Measurements from ENCODE around the gene CST9L.

The CST9L gene, protein sequence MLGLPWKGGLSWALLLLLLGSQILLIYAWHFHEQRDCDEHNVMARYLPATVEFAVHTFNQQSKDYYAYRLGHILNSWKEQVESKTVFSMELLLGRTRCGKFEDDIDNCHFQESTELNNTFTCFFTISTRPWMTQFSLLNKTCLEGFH

DNA sequence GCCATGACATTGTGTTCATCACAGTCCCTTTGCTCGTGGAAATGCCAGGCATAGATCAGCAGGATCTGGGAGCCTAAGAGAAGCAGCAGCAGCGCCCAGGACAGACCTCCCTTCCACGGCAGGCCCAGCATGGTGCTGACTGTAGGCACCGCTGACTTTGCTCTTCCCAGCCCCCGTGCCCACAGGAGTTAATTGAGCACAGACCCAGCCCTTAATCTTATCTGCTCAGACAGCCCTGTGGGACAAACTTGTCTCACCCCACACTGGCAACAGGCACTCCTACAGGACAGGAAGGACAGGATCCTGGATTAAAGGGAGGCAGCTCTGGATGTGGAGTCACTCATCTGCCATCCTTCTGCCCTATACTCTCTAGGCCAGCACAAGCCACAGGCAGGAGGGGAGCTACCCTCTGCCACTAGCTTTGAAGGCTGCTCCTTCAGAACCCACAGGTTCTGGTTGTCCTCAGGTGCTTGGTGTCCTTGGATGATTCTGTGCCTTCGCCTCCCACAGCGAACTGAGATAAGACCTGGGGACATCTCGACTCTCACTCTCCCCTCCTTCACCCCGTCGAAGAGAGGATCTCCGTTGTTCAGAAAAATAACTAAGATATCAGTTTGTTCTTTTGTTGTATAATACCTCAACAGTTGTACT, at the start of gene CST9L:
CST9L (minus strand) TSS at position 165 of the 651 bp plus-strand sequence; CDS start at position 131, 34 bp downstream.
- FAIRE-seq, result no peak

DNA sequence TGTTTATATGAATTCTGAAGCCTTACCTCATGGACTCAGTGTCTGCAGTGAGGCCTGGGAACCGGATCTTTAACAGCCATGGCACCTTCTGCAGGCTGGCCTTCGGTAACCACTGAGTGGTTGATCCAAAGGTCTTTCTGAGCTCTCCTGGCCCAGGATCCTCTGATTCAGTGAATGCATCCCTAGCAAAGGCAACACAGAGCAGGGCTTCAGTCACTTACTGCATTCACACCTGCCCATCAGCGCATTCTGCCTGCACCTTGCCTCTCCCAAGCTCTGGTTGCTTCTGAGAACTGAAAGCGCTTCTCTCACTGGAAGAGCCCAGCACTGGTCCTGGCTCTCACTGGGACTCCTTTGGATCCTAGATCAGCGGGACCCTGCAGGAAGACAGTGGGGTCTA, 45.9 kb upstream of the CST9L start:
- no peak for FAIRE-seq

GRCh38 chr20:23613676-23614075, 45.4 kb upstream of the CST9L start:
- FAIRE-seq, result no peak

DNA sequence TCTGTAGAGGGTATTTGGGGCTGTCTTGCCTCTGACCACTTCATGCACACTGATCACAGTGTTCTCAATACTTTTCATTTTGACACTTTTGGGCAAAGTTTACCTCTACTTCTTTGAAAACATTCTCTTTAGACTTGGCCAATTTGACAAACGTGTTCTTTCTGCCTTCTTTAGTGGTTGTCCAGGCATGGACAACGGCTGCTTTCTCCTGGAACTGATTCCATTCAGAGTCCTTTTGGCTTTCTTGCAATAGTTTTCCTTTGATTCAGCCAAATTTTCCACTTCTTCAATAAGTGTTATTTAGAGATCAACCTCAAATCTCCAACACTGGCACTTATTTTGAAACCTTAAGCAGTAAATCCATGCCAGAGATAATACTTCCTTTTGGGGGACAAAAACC, 44.1 kb upstream of the CST9L start:
- no peak for FAIRE-seq

DNA sequence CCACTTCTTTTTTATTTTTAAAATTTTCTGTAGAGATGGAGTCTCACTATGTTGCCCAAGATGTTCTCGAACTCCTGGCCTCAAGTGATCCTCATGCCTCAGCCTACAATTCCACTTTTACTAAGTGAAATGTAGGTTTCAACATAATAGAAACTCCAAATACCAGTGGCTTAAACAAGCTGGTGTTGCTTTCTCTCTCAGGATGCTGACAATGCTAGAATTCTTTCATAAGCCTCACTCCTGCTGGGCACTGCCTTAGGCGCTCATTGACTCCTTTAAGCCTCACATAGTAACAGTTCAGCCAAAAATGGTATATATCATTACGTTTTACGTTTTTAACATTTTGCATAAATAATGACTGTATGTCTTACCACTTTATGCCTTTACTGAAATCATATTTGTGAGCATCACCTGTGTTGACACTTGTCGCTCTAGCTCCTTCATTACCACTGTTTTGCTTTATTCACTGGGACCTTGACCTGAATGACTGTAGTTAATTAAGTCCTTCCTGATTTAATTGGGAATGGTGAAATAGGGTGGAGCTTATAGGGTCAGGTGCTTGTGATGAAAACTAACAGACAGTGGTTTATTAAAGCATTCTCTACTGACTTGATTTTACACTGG, 41.3 kb upstream of the CST9L start:
- no peak for FAIRE-seq

DNA sequence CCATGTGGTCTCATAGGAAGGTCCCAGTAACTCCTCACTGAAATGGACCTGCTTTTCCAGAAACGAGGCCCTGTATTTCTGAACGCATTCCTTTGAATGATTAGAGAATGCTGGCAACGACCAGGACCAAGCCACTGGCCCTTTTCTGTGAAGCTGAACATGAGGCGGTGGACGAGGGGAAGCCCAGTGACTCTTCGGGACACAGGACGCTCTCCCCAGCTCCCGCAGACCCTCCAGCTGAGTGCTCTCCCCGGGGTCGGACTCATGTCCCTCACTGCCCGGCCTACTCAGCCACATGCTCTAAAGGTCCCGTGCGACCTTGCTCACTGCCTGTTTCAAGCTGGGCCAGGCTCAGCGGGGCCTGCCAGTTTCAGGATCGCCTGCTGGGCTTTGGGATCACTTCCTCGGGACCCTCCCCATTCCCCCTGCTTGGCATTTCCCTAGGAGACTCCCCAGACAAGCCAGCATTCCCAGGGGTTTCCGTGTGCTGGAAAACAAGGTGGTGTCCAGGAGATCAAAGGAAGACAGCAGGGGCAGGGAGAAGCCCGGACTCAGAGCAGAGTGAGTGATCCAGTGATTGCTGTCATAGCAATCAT, 40.1 kb upstream of the CST9L start:
- no peak for FAIRE-seq

DNA sequence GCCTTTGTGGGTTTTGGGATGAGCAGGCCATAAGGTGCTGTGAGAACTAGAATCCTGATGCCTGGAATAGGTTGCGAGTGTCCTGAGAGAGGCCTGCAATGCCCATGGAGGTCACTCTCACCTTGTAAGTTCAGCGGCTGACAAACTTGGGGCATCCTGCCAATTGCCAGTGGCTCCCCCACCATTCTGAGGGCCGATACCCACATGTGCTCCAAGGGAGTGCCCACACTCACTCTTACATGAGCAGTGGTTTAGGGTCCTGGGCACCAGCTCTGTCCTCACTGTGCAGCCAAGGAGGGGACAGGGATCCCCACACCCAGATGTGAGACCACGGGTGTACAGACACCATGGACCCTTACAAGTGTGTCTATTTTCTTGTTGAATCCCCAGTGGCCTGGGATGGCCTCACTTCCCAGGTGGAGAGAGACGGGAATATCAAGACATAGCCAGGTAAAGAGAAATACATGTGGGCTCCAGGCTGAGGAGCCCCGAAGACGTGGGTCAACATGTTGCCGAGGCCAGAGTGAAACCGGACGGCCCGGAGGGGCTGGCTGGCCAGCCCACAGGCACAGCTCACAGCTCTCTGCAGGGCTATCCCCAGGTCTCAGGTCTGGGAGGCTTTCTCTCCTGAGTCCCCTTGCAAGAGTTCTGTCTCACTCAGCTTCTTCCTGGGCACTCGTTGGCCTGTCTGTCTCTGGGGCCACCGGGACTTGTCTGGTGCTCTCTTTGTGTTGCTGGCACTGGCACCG, 39.4 kb upstream of the CST9L start:
- FAIRE-seq, result no peak

- FAIRE-seq, result no peak
These were observed 38.4 kb upstream of the CST9L start for GRCh38 chr20:23606652-23607049.

GRCh38 chr20:23605867-23606651, 37.8 kb upstream of the CST9L start, which contains the start of gene CST9:
CST9 (minus strand) TSS chr20:23605917; CDS start chr20:23605864, 53 bp downstream.
- FAIRE-seq, result no peak

DNA sequence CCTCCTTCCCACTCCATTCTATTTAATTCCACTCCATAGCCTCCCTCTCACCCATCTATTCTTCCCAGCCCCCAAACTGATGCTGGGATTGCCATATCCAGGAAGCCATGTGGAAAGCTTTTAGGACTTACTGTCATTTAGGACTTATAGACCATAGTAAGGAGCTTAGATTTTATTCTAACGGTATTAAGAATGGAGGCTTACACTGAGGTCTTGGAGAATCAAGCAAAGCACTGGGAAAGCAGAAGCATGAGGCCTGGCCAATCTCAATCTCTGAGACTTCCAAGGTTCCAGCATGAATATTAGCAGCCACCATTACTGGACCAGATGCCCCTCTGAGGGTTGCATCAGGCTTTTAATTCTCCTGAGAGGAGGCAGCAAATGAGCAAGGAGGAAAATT, 36.0 kb upstream of the CST9L start:
- FAIRE-seq, result no peak

GRCh38 chr20:23603321-23603720, 35.0 kb upstream of the CST9L start:
- FAIRE-seq, result no peak

DNA sequence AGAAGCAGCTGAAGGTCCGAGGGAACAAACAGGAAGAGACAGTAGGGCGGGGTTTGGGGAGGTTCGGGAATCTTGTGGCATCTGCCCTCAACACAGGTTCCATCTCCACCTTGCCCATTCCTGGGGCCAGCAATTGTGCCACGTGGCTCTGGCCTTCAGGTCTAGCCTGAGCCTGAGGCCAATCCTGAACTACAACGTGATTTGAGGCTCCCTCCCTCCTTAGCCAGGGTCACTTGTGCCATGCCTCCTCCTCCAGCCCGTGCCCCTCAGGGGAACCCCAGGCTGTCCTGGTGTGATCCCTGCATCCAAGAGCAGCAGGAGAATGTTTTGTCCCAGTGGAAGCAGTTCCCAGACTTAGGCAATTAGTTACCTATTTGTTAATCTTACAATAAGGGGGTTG, 34.4 kb upstream of the CST9L start:
- no peak for FAIRE-seq

GRCh38 chr20:23602241-23602640, 34.0 kb upstream of the CST9L start:
- FAIRE-seq, result no peak

DNA sequence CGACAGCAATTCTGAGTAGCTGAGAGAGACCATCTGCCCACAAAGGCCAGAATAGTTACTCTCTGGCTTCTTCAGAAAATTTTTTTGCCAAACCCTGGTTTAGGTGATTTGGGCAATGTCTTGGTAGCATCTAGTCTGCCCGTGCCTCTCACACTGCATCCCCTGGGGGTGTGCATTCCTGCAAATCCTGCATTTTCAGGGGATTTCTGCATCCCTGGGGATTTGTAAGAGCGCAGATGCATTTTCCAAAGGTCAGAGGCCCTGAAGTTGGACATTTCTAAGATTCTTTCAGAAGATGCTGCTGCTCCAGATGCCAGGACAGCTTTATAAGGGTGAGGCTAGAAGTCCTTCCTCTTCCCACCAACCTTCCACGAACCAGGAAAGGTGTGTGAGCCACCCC, 33.4 kb upstream of the CST9L start:
- no peak for FAIRE-seq

- FAIRE-seq, result no peak
These were observed 30.2 kb upstream of the CST9L start for GRCh38 chr20:23598481-23598880.

DNA sequence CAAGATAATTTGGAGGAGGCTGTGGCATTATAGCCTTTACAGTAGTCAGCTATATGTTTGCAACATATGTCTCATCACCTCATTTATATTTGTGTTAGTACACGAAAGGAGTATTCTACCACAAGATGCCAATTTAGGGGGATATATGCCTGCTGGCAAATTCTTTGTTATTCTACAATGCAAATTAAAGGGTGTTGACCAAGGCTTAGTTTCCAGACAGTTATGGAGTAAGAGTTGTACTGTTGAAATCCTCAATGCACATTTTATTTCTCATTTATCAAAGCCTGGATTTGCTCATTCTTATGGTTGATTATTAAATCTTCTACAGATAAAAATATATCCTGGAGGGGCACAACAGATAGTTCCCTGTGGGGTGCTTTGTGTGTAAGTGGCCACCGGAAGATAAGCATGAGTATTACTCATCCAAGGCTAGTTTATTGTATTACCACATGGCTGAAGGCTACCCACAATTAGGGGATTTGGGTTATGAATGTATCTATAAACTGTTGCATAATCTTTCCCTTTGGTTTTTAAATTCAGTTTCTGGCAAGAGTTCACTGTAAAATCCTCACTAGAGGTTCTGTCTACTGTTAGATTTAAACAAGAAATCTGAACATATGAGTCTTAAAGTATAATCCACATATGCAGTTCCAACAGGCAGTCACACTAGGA, 28.4 kb upstream of the CST9L start:
- FAIRE-seq, result no peak

GRCh38 chr20:23595941-23596340, 27.7 kb upstream of the CST9L start:
- no peak for FAIRE-seq

GRCh38 chr20:23588434-23589403, 20.4 kb upstream of the CST9L start:
- no peak for FAIRE-seq

- no peak for FAIRE-seq
These were observed 19.3 kb upstream of the CST9L start for GRCh38 chr20:23587631-23588030.

DNA sequence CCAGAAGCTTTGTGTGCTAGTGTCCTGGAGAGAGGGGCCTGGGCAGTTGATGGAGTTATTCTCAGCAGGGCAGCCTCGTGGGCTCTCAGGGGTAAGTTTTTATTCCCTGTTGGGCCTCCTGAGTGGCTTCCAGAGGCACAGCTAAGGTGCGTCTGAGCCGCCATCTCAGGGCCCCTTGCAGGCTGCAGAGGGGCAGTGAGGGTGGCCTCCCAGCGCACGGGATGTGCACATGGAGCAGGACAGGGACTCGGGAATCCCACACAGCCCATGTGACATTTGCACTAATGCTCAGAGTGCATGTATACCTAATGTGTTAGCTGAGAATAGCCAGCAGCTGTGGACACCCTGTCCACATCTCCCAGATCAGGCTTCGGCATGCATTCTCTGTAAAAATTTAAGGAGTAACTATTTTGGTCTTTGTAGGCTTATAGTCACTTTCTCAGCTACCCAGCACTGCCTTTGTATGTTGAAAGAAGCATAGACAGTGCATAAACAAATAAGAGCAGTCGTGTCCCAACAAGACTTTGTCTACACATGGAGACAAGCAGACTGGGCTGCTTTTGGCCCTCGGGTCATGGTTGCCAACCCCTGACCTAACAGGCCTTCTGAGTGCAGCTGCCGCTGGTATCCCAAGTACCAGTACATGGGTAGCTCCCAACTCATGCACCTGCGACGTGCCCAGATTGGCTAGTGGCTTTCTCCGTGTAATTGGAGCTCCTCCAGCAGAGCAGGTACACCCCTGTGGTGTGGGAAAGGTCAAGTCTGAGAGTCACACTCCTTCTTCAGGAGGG, 18.6 kb upstream of the CST9L start:
- FAIRE-seq, result no peak
